Type B pancreatic cell (in vitro differentiated cells): ENCODE results near the gene ANK2. TPM values are rescaled to one million over a fixed set of nuclear protein-coding genes. Genes with fewer than 3 reads are reported as not detected.

Experiments used
- DNase-seq: peaks from one replicate; pipeline ENCODE4 v3.0.0; 2021; ENCODE audit warnings: mixed read lengths; ENCODE audit not compliant: unreplicated experiment; ENCODE audit errors: extremely low spot score
- H3K27ac Mint-ChIP-seq: 2 replicates; pipeline ENCODE4 v1.8.0; 2021; ENCODE audit warnings: mild to moderate bottlenecking, mixed read lengths
- H3K27me3 Mint-ChIP-seq: 2 replicates; pipeline ENCODE4 v1.8.0; 2021; ENCODE audit warnings: mixed read lengths
- H3K36me3 Mint-ChIP-seq: 2 replicates; pipeline ENCODE4 v1.8.0; 2021; ENCODE audit warnings: mixed read lengths
- H3K4me1 Mint-ChIP-seq: one replicate; pipeline ENCODE4 v1.8.0; 2021; ENCODE audit warnings: mixed read lengths; ENCODE audit not compliant: unreplicated experiment
- H3K4me3 Mint-ChIP-seq: 2 replicates; pipeline ENCODE4 v1.8.0; 2021; ENCODE audit warnings: mild to moderate bottlenecking, mixed read lengths
- H3K9me3 Mint-ChIP-seq: 2 replicates; pipeline ENCODE4 v1.8.0; 2021; ENCODE audit warnings: mixed read lengths
- long read RNA-seq: library from polyadenylated mRNA; unstranded; transcript quantifications from one replicate; pipeline ENCODE4 v2.0.0, GENCODE V29; 2020
- total RNA-seq: library from RNA; stranded (reverse); gene quantifications from 2 replicates; pipeline ENCODE4 v1.2.1, GENCODE V29; 2021; ENCODE audit warnings: low replicate concordance
- TF ChIP-seq, protein P1 (sequence below): fragments of 200-600 bp; sonication (generic); conservative IDR thresholded peaks from 2 replicates; pipeline ENCODE4 v1.5.0; 2021; ENCODE audit warnings: antibody characterized with exemption, mild to moderate bottlenecking

Gene ANK2
- 18.6 and 27.7 TPM in 2 replicates for total RNA-seq
- long read RNA-seq, full-length matches to known transcripts = 1 of 12 reads
- long read RNA-seq, partial matches to known transcripts = 8 of 12 reads
- long read RNA-seq, other reads (novel, unspliced or antisense) = 3 of 12 reads

DNA sequence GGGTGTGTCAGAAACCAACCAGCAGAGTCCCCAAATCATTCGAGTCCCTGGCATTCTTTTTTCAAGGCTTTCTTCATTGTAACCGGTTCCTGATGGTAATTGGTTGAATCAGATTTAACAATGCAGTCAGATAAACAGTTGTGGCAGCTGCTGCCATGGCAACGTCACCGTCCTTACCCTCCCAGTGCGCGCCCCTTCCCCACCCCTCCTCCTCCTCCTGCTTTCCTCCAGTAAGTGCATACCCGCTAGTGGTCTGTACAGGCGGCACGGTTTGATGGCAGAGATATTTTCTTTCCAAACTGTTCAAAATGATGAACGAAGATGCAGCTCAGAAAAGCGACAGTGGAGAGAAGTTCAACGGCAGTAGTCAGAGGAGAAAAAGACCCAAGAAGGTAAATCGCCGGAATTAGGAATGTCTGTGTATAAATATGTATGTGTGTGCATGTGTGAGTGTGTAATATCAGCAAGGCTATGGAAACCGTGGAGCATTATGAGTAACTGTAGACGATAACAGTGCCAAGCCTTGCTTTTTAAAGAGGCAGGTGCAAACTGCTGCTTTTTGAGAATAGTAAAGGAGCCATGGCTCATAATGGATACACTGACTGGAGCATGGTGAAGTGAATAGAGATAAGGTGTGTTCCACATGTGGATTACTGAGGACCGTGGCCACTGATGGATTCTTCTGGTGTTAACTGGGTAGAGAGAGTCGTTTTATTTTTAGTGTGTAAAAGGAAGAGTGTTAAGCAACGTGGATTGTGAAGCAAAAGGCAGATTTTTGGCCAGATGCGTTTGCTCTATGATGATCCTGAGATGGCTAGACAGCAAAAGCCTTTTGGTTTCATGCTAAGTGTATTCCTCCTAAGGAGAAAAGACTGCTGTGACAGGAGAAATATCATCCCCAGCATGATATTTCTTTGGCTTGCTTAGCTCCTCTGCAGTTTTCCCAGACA lies at the start of gene ANK2:
Gene ANK2, plus strand, starts transcription at position 233 of the 950 bp plus-strand sequence. Its CDS starts 76 bp downstream, at position 309.
- Mint-ChIP-seq H3K36me3 (no peaks in the 10 kb centered on the region), H3K4me1 (no peaks in the 10 kb centered on the region), H3K4me3 (no peak within 1 kb of the TSS), H3K27me3 (peaks cover 5% of the 10 kb centered on the region), H3K27ac (no peak within 1 kb of the TSS), H3K9me3 (no peaks in the 10 kb centered on the region)
- no peak for DNase-seq
- TF ChIP-seq, protein P1, sequence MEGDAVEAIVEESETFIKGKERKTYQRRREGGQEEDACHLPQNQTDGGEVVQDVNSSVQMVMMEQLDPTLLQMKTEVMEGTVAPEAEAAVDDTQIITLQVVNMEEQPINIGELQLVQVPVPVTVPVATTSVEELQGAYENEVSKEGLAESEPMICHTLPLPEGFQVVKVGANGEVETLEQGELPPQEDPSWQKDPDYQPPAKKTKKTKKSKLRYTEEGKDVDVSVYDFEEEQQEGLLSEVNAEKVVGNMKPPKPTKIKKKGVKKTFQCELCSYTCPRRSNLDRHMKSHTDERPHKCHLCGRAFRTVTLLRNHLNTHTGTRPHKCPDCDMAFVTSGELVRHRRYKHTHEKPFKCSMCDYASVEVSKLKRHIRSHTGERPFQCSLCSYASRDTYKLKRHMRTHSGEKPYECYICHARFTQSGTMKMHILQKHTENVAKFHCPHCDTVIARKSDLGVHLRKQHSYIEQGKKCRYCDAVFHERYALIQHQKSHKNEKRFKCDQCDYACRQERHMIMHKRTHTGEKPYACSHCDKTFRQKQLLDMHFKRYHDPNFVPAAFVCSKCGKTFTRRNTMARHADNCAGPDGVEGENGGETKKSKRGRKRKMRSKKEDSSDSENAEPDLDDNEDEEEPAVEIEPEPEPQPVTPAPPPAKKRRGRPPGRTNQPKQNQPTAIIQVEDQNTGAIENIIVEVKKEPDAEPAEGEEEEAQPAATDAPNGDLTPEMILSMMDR = no peak

DNA sequence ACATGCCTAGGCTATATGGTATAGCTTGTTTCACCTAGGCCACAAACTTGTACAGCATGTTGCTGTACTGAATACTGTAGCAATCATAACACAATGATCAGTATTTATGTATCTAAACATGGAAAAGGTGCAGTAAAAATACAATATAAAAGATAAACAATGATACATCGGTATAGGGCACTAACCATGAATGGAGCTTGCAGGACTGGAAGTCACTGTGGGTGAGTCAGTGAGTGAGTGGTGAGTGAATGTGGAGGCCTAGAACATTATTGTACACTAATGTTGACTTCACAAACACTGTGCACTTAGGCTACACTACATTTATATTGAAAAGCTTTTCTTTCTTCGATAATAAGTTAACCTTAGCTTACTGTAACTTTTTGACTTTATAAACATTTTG lies 45.6 kb upstream of the ANK2 start:
- Mint-ChIP-seq H3K4me1 (peaks cover 5% of the 10 kb centered on the region), H3K9me3 (no peaks in the 10 kb centered on the region), H3K36me3 (no peaks in the 10 kb centered on the region), H3K4me3 (no peak overlapping the region), H3K27me3 (no peaks in the 10 kb centered on the region), H3K27ac (no peak overlapping the region)
- TF ChIP-seq, protein P1 = no peak
- DNase-seq = no peak

DNA sequence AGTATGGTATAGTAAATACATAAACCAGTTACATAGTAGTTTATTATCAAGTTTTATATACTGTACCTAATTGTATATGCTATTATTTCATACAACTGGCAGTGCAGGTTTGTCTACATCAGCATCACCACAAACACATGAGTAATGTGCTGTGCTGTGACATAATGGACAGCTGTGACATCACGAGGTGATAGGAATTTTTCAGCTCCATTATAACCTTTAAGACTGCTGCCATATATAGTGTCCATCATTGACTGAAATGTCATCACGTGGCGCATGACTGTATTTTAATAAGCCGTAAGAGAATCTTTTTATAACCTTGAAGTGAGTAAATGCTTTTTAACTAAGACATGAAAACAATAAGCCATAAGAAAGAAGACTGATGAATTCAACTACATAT lies 44.8 kb upstream of the ANK2 start:
- no peaks in the 10 kb centered on the region for H3K27me3 Mint-ChIP-seq
- H3K27ac Mint-ChIP-seq = no peak overlapping the region
- no peak for DNase-seq
- TF ChIP-seq, protein P1 = no peak
- no peak overlapping the region for H3K4me3 Mint-ChIP-seq
- no peaks in the 10 kb centered on the region for H3K36me3 Mint-ChIP-seq
- no peaks in the 10 kb centered on the region for H3K4me1 Mint-ChIP-seq
- H3K9me3 Mint-ChIP-seq = no peaks in the 10 kb centered on the region

DNA sequence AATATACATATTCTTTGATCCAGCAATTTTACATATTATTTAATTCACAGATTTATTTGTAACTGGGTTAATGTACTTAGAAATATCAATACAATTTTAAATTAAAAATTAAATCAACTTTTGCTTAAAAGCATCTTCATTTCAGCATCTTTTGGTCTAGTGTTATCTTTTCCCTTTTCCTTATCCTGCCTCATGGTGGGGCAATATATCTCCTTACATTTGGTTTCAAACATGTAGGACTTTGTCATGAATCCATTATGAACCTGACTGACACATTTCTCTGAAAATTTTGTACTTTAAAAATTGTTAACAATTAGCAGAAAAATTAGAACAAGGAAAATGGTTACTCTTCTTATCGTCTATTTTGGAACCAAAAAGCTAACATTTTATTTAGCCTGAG lies 42.8 kb upstream of the ANK2 start:
- H3K27ac Mint-ChIP-seq = no peak overlapping the region
- no peak for DNase-seq
- H3K27me3 Mint-ChIP-seq = no peaks in the 10 kb centered on the region
- no peaks in the 10 kb centered on the region for H3K4me1 Mint-ChIP-seq
- H3K36me3 Mint-ChIP-seq = no peaks in the 10 kb centered on the region
- H3K9me3 Mint-ChIP-seq = no peaks in the 10 kb centered on the region
- H3K4me3 Mint-ChIP-seq = no peak overlapping the region
- TF ChIP-seq, protein P1 = no peak

DNA sequence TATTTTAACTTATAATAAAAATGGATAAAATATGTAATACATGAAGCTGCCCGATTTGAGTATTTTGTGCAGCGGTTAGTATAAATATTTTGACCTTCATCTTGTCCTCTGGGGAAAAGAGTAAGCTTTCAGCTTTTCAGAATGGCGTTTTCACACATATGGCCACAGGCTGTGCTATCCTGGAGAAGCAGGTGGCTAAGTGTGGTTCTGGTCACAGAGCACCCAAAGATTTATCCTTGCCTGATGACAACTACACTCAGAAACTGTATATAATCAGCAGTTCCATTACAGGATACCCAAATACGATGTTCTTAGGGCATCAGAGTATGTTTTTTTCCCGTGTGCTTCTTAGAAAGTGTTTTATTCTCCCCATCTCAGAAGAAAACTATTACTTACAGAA lies 42.3 kb upstream of the ANK2 start:
- Mint-ChIP-seq H3K27ac (no peak overlapping the region), H3K4me3 (no peak overlapping the region), H3K27me3 (no peaks in the 10 kb centered on the region), H3K4me1 (no peaks in the 10 kb centered on the region), H3K9me3 (no peaks in the 10 kb centered on the region), H3K36me3 (no peaks in the 10 kb centered on the region)
- no peak for DNase-seq
- TF ChIP-seq, protein P1 = no peak
